A673 (cell line): ENCODE results near the gene OR5A2. TPM values are rescaled to one million over a fixed set of nuclear protein-coding genes. Genes with fewer than 3 reads are reported as not detected.
A peak's percentile ranks its signal among the peaks of the same experiment; 100 is the strongest.

ENCODE experiments used
- BruUV-seq: library from RNA; stranded (reverse); fragments of 400-500 nt; replicated peaks from 2 replicates; lab custom pipeline; 2021; lab: Mats Ljungman, UMichigan
- CTCF ChIA-PET: fragments of 300-600 bp; sonication (Branson Sonifier 250); formaldehyde crosslinking; loops from one replicate; lab custom pipeline; 2022; ENCODE audit warnings: antibody characterized with exemption; lab: Charles Lee
- POLR2A ChIA-PET: fragments of 300-600 bp; sonication (Branson Sonifier 250); formaldehyde crosslinking; loops from one replicate; lab custom pipeline; 2022; ENCODE audit warnings: antibody characterized with exemption; ENCODE audit not compliant: low non-redundant PET; lab: Charles Lee
- DNase-seq: peaks from one replicate; pipeline ENCODE4 v3.0.0-alpha.2; 2015; ENCODE audit warnings: low spot score
- H3K27ac ChIP-seq: fragments of 200-600 bp; sonication (generic); 2 replicates; pipeline ENCODE4 v1.5.1; 2016; ENCODE audit warnings: mixed run types, low read depth, mild to moderate bottlenecking, mixed read lengths, antibody characterized with exemption, low read length; ENCODE audit not compliant: poor library complexity, severe bottlenecking
- H3K27me3 ChIP-seq: fragments of 200-600 bp; sonication (generic); replicated peaks from 2 replicates; pipeline ENCODE4 v1.6.1; 2017; ENCODE audit warnings: mixed run types, low read depth, mild to moderate bottlenecking, mixed read lengths, antibody characterized with exemption, low read length; ENCODE audit not compliant: insufficient read depth, poor library complexity
- H3K36me3 ChIP-seq: fragments of 200-600 bp; sonication (generic); 2 replicates; pipeline ENCODE4 v1.6.1; 2016; ENCODE audit warnings: mixed run types, mild to moderate bottlenecking, mixed read lengths, antibody characterized with exemption, low read length; ENCODE audit not compliant: insufficient read depth, poor library complexity, severe bottlenecking
- H3K4me1 ChIP-seq: fragments of 200-600 bp; sonication (generic); 2 replicates; pipeline ENCODE4 v1.6.1; 2017; ENCODE audit warnings: mixed run types, mild to moderate bottlenecking, mixed read lengths, antibody characterized with exemption, low read length; ENCODE audit not compliant: insufficient read depth, poor library complexity, severe bottlenecking
- H3K4me3 ChIP-seq: fragments of 200-600 bp; sonication (generic); 2 replicates; pipeline ENCODE4 v1.5.1; 2016; ENCODE audit warnings: low read depth, mixed run types, mild to moderate bottlenecking, mixed read lengths, low read length; ENCODE audit not compliant: poor library complexity, severe bottlenecking
- H3K9me3 ChIP-seq: fragments of 200-600 bp; sonication (generic); 2 replicates; pipeline ENCODE4 v1.6.1; 2016; ENCODE audit warnings: mixed run types, low read depth, mild to moderate bottlenecking, mixed read lengths, antibody characterized with exemption, low read length; ENCODE audit not compliant: poor library complexity, severe bottlenecking
- CTCF ChIP-seq: fragments of 300-800, 200-600 bp; sonication (generic); conservative IDR thresholded peaks from 2 replicates; pipeline ENCODE4 v1.5.1; 2017; ENCODE audit warnings: low read depth, mild to moderate bottlenecking, antibody characterized with exemption, low read length, moderate library complexity, mixed read lengths
- EZH2 ChIP-seq: fragments of 200-600 bp; sonication (generic); IDR thresholded peaks from 2 replicates; pipeline ENCODE4 v1.6.1; 2017; ENCODE audit warnings: borderline replicate concordance, low read depth, mild to moderate bottlenecking, mixed read lengths, antibody characterized with exemption, low read length; ENCODE audit not compliant: poor library complexity, severe bottlenecking
- intact Hi-C: fragments of 100-400 bp; cut with micrococcal nuclease; formaldehyde crosslinking; loops from one replicate; pipeline ENCODE4 v1.10.0; 2022; ENCODE audit not compliant: unreplicated experiment
- total RNA-seq: library from RNA; stranded (reverse); gene quantifications from 2 replicates; pipeline ENCODE4 v1.2.3, GENCODE V29; 2021

OR5A2 gene
- total RNA-seq, 1 experiment from 2014 or later = not detected

GRCh38 chr11:59463190-59463641 is 37.0 kb upstream of the OR5A2 start:
- POLR2A ChIA-PET = no interaction called here
- BruUV-seq = no TSS peak
- peak; percentile 26 for DNase-seq
- no peak overlapping the region for H3K27ac ChIP-seq
- TF ChIP-seq EZH2 (no peak), CTCF (0 out of 2 replicates have a peak, but pooled peaks have one; percentile 31)
- no peaks in the 10 kb centered on the region for H3K9me3 ChIP-seq
- no peaks in the 10 kb centered on the region for H3K36me3 ChIP-seq
- H3K4me1 ChIP-seq = no peaks in the 10 kb centered on the region
- H3K4me3 ChIP-seq = no peak overlapping the region
- CTCF ChIA-PET = no interaction called here
- no peaks in the 10 kb centered on the region for H3K27me3 ChIP-seq
- intact Hi-C loops = no loop called here

- peaks cover 9% of the 10 kb centered on the region for H3K27me3 ChIP-seq
- no peak for TF ChIP-seq CTCF
- intact Hi-C loops = no loop called here
- no peaks in the 10 kb centered on the region for H3K4me1 ChIP-seq
- no peak for DNase-seq
- H3K27ac ChIP-seq = no peak overlapping the region
- no TSS peak for BruUV-seq
- H3K36me3 ChIP-seq = no peaks in the 10 kb centered on the region
- H3K4me3 ChIP-seq = no peak overlapping the region
- no peaks in the 10 kb centered on the region for H3K9me3 ChIP-seq
- CTCF ChIA-PET = no interaction called here
- POLR2A ChIA-PET = no interaction called here
Measured at GRCh38 chr11:59459916-59460315, 33.7 kb upstream of the OR5A2 start.

GRCh38 chr11:59456661-59457060 is 30.4 kb upstream of the OR5A2 start, which contains the start of gene OR4D6:
OR4D6 (plus strand) TSS chr11:59456961; CDS start chr11:59456961, 0 bp downstream.
- H3K9me3 ChIP-seq = no peaks in the 10 kb centered on the region
- H3K4me3 ChIP-seq = no peak within 1 kb of the TSS
- no peak within 1 kb of the TSS for H3K27ac ChIP-seq
- H3K36me3 ChIP-seq = no peaks in the 10 kb centered on the region
- ChIA-PET POLR2A (interaction anchor here (0.6 kb wide), 1 partner anchor 9 kb away, joined by 4 read pairs; no protein-coding TSS in a partner anchor), CTCF (no interaction called here)
- H3K27me3 ChIP-seq = peaks cover 9% of the 10 kb centered on the region
- no peaks in the 10 kb centered on the region for H3K4me1 ChIP-seq
- no TSS peak for BruUV-seq
- no peak for DNase-seq
- intact Hi-C loops = no loop called here
- no peak for TF ChIP-seq CTCF
- no peak for TF ChIP-seq EZH2
